Colonic mucosa (tissue), 4 donors: ENCODE results near the gene SUPV3L1. TPM values are rescaled to one million over a fixed set of nuclear protein-coding genes. Genes with fewer than 3 reads are reported as not detected.

ENCODE experiments used
- DNase-seq: peaks from one replicate; pipeline ENCODE4 v3.0.0-alpha.2; 2020
- H3K27ac ChIP-seq: fragments of 200-600 bp; one replicate; pipeline ENCODE4 v1.8.0; 2021
- H3K27me3 ChIP-seq: fragments of 200-600 bp; one replicate; pipeline ENCODE4 v1.8.0; 2021
- H3K36me3 ChIP-seq: fragments of 200-600 bp; one replicate; pipeline ENCODE4 v1.8.0; 2021
- H3K4me1 ChIP-seq: fragments of 200-600 bp; one replicate; pipeline ENCODE4 v1.8.0; 2021; ENCODE audit warnings: mild to moderate bottlenecking
- H3K4me3 ChIP-seq: fragments of 200-600 bp; one replicate; pipeline ENCODE4 v1.8.0; 2021
- H3K9ac ChIP-seq, 2 donors: one replicate each; pipeline ENCODE4 v1.7.0; 2013; ENCODE audit warnings: control low read depth in 2 of 2, low read depth in 2 of 2, low read length in 2 of 2
- H3K9me3 ChIP-seq: fragments of 200-600 bp; one replicate; pipeline ENCODE4 v1.8.0; 2021
- intact Hi-C: fragments of 100-400 bp; cut with DNase I; formaldehyde crosslinking; loops from one replicate; pipeline ENCODE4 v1.14.1; 2022
- total RNA-seq, 2 donors: library from RNA; stranded (reverse); fragmentation: NEBNext Ultra II Directional in 1 of 2; extraction: Animal tissue kit (Norgen Biotek cat#: 25700) in 1 of 2; gene quantifications; one replicate each; pipeline ENCODE4 v1.2.1, GENCODE V29; 2021
- TF ChIP-seq, protein P1 (sequence below): fragments of 200-600 bp; IDR thresholded peaks from one replicate; pipeline ENCODE4 v1.8.0; 2022; ENCODE audit warnings: antibody characterized with exemption, mild to moderate bottlenecking
- donor health status: healthy.
- donor health status: DM: no; HTN: no; CAD: no.
- donor health status: DM: no; HTN: no; CAD: no.

SUPV3L1 gene
- total RNA-seq, 2 donors from 2014 or later = 26.8 to 35.3 TPM

DNA sequence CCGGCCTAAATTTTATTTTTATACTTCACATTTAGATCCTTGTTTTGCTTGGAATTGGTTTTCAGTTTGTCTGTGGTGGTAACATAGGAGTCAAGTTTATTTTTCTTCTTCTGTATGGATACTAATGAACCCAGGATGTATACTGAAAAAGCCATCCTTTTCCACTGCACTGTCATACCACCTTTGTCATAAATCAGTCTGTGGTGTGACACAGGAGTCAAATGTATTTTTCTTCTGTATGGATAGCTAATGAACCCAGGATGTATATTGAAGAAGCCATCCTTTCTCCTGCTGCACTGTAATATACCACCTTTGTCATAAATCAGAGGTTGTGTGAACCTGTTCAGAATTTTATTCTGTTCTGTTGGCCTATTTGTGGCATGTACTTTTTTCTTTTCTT lies 34.7 kb upstream of the SUPV3L1 start:
- Histone ChIP-seq H3K4me1 (peaks cover 3% of the 10 kb centered on the region), H3K9ac (no peak overlapping the region), H3K4me3 (no peak overlapping the region), H3K27me3 (no peaks in the 10 kb centered on the region), H3K9me3 (no peaks in the 10 kb centered on the region), H3K27ac (no peak overlapping the region), H3K36me3 (no peaks in the 10 kb centered on the region)
- intact Hi-C loops = no loop called here
- no peak for DNase-seq
- TF ChIP-seq, protein P1, sequence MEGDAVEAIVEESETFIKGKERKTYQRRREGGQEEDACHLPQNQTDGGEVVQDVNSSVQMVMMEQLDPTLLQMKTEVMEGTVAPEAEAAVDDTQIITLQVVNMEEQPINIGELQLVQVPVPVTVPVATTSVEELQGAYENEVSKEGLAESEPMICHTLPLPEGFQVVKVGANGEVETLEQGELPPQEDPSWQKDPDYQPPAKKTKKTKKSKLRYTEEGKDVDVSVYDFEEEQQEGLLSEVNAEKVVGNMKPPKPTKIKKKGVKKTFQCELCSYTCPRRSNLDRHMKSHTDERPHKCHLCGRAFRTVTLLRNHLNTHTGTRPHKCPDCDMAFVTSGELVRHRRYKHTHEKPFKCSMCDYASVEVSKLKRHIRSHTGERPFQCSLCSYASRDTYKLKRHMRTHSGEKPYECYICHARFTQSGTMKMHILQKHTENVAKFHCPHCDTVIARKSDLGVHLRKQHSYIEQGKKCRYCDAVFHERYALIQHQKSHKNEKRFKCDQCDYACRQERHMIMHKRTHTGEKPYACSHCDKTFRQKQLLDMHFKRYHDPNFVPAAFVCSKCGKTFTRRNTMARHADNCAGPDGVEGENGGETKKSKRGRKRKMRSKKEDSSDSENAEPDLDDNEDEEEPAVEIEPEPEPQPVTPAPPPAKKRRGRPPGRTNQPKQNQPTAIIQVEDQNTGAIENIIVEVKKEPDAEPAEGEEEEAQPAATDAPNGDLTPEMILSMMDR = no peak

DNA sequence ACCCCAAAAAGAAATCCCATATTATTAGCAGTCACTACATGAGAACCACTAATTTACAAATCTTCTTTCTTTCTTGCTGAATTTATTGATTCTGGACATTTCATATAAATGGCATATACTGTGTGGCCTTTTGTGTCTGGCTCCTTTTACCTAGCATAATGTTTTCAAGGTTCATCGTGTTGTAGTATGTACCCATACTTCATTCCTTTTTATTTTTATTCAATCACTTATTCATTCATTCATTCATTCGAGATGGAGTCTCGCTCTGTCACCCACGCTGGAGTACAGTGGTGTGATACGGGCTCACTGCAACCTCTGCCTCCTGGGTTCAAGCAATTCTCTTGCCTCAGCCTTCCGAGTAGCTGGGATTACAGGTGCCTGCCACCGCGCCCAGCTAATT lies 34.2 kb upstream of the SUPV3L1 start:
- Histone ChIP-seq H3K36me3 (no peaks in the 10 kb centered on the region), H3K27ac (no peak overlapping the region), H3K4me3 (no peak overlapping the region), H3K27me3 (no peaks in the 10 kb centered on the region), H3K9ac (no peak overlapping the region), H3K9me3 (no peaks in the 10 kb centered on the region), H3K4me1 (peaks cover 3% of the 10 kb centered on the region)
- no peak for DNase-seq
- intact Hi-C loops = no loop called here
- TF ChIP-seq, protein P1 = no peak

DNA sequence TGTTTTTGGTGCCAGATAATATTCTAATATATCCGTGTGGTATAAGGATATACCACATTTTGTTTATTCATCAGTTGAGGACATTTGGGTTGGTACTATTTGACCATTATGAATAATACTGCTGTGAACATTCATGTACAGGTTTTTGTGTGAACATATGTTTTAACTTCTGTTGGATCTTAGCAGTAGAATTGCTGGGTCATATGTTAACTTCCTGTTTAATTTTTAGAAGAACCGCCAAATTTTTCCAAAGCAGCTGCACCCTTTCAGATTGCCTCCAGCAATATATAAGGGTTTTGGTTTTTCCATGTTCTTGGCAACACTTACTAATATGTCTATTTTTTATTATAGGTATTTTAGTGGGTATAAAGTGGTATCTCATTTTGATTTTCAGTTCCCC lies 33.3 kb upstream of the SUPV3L1 start:
- TF ChIP-seq, protein P1 = no peak
- intact Hi-C loops = no loop called here
- Histone ChIP-seq H3K27ac (no peak overlapping the region), H3K4me3 (no peak overlapping the region), H3K36me3 (no peaks in the 10 kb centered on the region), H3K27me3 (no peaks in the 10 kb centered on the region), H3K4me1 (peaks cover 3% of the 10 kb centered on the region), H3K9me3 (no peaks in the 10 kb centered on the region), H3K9ac (no peak overlapping the region)
- DNase-seq = no peak

DNA sequence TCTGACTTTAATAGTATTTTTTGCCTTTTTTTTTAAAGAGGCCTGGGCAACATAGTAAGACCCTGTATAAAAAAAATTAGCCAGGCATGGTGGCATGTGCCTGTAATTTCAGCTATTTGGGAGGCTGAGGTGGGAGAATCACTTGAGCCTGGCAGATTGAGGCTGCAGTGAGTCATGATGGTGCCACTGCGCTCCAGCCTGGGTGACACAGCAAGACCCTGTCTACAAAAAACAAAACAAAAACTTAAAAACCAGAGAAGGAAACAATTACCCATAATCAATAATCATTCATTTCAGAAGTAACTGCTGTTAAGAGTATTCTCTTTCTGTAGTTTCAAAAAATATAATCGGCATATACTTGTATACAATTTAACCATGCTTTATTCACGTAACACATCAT lies 28.1 kb upstream of the SUPV3L1 start:
- DNase-seq = no peak
- Histone ChIP-seq H3K9ac (no peak overlapping the region), H3K4me3 (no peak overlapping the region), H3K27ac (no peak overlapping the region), H3K36me3 (no peaks in the 10 kb centered on the region), H3K9me3 (no peaks in the 10 kb centered on the region), H3K4me1 (no peaks in the 10 kb centered on the region), H3K27me3 (no peaks in the 10 kb centered on the region)
- intact Hi-C loops = no loop called here
- TF ChIP-seq, protein P1 = no peak

DNA sequence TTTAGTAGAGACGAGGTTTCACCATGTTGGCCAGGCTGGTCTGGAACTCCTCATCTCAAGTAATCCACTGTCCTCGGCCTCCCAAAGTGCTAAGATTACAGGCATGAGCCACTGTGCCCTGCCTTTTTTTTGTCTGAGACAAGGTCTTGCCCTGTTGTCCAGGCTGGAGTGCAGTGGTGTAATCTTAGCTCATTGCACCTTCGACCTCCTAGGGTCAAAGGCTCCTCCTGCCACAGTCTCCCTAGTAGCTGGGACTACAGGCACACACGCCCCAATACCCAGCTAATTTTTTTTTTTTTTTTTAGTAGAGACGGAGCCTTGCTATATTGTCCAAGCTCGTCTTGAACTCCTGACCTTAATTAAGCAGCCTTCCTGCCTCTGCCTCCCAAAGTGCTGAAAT lies 26.8 kb upstream of the SUPV3L1 start:
- Histone ChIP-seq H3K4me1 (no peaks in the 10 kb centered on the region), H3K9ac (no peak overlapping the region), H3K9me3 (no peaks in the 10 kb centered on the region), H3K27ac (no peak overlapping the region), H3K36me3 (no peaks in the 10 kb centered on the region), H3K27me3 (no peaks in the 10 kb centered on the region), H3K4me3 (no peak overlapping the region)
- intact Hi-C loops = no loop called here
- no peak for DNase-seq
- TF ChIP-seq, protein P1 = no peak

DNA sequence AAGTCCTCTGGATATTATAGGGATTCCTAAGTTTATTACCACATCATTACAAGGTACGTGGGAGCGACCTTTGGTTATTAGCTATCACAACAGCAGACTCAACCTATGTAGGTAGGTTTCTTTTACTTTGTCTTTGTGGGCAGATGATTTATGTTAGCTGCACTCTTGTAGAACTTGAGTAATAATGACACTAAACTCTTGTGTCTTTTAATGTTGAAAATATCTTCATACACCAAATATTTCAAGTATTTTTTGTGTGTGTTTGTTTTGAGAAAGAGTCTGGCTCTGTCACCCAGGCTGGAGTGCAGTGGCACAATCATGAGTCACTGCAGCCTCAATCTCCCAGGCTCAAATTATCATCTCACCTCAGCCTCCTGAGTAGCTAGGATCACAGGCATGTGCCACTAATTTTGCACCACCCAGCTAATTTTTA lies 19.2 kb upstream of the SUPV3L1 start:
- no peaks in the 10 kb centered on the region for H3K9me3 ChIP-seq
- no peak overlapping the region for H3K9ac ChIP-seq
- no peaks in the 10 kb centered on the region for H3K27me3 ChIP-seq
- TF ChIP-seq, protein P1 = no peak
- no peak overlapping the region for H3K27ac ChIP-seq
- no peak overlapping the region for H3K4me3 ChIP-seq
- no peak for DNase-seq
- no peaks in the 10 kb centered on the region for H3K4me1 ChIP-seq
- intact Hi-C loops = no loop called here
- peaks cover 6% of the 10 kb centered on the region for H3K36me3 ChIP-seq
